ENCODE data around the gene SKAP1.

Gene SKAP1

DNA sequence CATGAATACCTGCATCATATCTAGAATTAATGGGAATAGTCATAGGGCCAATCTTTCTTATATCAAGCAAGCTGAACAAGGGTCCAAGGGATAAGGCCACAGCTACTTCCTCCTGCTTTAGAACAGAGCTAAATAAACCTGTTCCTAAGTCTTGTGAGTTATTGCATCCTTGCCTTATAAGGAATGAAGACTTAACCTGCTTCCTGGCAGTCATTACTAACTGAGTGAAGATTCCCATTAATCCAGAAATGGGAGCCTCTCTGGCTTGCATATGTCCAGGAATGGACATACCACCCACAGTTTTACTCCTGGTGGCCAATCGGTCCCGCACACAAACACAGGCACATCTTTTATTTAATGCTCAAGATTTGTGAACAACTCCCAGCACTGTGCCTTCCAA is 35.9 kb upstream of the SKAP1 start:
- Histone ChIP-seq H4K20me1 (ENCODE audit: insufficient read depth, low read length, poor library complexity, severe bottlenecking) (no peaks in the 10 kb centered on the region), H3K4me2 (ENCODE audit: low read depth, low read length, poor library complexity, severe bottlenecking) (no peak overlapping the region), H3K79me2 (ENCODE audit: insufficient read depth, low read length) (no peaks in the 10 kb centered on the region), H3F3A (ENCODE audit: low read depth) (no peaks in the 10 kb centered on the region), H3K9me2 (replicated peaks; ENCODE audit: low read depth, low read length) (no peaks in the 10 kb centered on the region), H3K9me3 (ENCODE audit: insufficient read depth, low read depth, low read length) (no peaks in the 10 kb centered on the region), H3K9ac (ENCODE audit: low read depth, low read length, poor library complexity, severe bottlenecking) (no peak overlapping the region), H3K36me3 (ENCODE audit: insufficient read depth, low read length) (no peaks in the 10 kb centered on the region), H3K4me3 (ENCODE audit: low read length, poor library complexity, severe bottlenecking) (no peak overlapping the region), H3K27me3 (ENCODE audit: insufficient read depth, low read length, poor library complexity, severe bottlenecking) (no peaks in the 10 kb centered on the region), H3K4me1 (ENCODE audit: insufficient read depth, low read length, poor library complexity, severe bottlenecking) (peaks cover 32% of the 10 kb centered on the region), H2AFZ (ENCODE audit: low read length) (no peak overlapping the region)
- no peak for TF ChIP-seq EZH2phosphoT487 (IDR thresholded peaks at IDR 0.05; ENCODE audit: borderline replicate concordance)
- TF ChIP-seq, protein P1, sequence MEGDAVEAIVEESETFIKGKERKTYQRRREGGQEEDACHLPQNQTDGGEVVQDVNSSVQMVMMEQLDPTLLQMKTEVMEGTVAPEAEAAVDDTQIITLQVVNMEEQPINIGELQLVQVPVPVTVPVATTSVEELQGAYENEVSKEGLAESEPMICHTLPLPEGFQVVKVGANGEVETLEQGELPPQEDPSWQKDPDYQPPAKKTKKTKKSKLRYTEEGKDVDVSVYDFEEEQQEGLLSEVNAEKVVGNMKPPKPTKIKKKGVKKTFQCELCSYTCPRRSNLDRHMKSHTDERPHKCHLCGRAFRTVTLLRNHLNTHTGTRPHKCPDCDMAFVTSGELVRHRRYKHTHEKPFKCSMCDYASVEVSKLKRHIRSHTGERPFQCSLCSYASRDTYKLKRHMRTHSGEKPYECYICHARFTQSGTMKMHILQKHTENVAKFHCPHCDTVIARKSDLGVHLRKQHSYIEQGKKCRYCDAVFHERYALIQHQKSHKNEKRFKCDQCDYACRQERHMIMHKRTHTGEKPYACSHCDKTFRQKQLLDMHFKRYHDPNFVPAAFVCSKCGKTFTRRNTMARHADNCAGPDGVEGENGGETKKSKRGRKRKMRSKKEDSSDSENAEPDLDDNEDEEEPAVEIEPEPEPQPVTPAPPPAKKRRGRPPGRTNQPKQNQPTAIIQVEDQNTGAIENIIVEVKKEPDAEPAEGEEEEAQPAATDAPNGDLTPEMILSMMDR (conservative IDR thresholded peaks at IDR 0.05; ENCODE audit: low read length), result no peak

DNA sequence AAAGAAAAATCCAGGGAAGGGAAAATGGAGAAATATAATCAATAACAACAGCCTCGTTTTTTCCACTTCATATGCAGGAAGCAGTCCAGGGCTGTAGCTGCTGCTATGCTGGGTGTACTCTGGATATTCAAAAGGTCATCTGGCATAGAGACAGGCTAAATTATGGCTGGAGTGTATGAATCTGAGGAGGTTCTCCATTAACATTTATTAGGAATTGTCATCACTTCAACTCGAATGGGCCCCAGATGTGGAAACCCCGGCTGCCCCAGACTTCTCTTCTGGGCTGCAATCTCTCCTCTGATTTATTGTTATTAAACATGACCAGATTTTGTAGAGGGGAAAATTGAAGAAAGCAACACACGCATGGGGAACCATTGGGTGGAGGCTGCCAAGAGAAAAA is 33.5 kb upstream of the SKAP1 start:
- no peak overlapping the region for H3K4me2 ChIP-seq (ENCODE audit: low read depth, low read length, poor library complexity, severe bottlenecking)
- H3K9ac ChIP-seq (ENCODE audit: low read depth, low read length, poor library complexity, severe bottlenecking), result no peak overlapping the region
- no peaks in the 10 kb centered on the region for H3K27me3 ChIP-seq (ENCODE audit: insufficient read depth, low read length, poor library complexity, severe bottlenecking)
- H3K36me3 ChIP-seq (ENCODE audit: insufficient read depth, low read length), result no peaks in the 10 kb centered on the region
- H3K4me1 ChIP-seq (ENCODE audit: insufficient read depth, low read length, poor library complexity, severe bottlenecking), result peaks cover 28% of the 10 kb centered on the region
- no peaks in the 10 kb centered on the region for H3K9me2 ChIP-seq (replicated peaks; ENCODE audit: low read depth, low read length)
- no peaks in the 10 kb centered on the region for H4K20me1 ChIP-seq (ENCODE audit: insufficient read depth, low read length, poor library complexity, severe bottlenecking)
- TF ChIP-seq, protein P1 (conservative IDR thresholded peaks at IDR 0.05; ENCODE audit: low read length), result no peak
- no peak for TF ChIP-seq EZH2phosphoT487 (IDR thresholded peaks at IDR 0.05; ENCODE audit: borderline replicate concordance)
- H3K9me3 ChIP-seq (ENCODE audit: insufficient read depth, low read depth, low read length), result no peaks in the 10 kb centered on the region
- no peak overlapping the region for H3K4me3 ChIP-seq (ENCODE audit: low read length, poor library complexity, severe bottlenecking)
- H2AFZ ChIP-seq (ENCODE audit: low read length), result no peak overlapping the region
- no peaks in the 10 kb centered on the region for H3F3A ChIP-seq (ENCODE audit: low read depth)
- no peaks in the 10 kb centered on the region for H3K79me2 ChIP-seq (ENCODE audit: insufficient read depth, low read length)

DNA sequence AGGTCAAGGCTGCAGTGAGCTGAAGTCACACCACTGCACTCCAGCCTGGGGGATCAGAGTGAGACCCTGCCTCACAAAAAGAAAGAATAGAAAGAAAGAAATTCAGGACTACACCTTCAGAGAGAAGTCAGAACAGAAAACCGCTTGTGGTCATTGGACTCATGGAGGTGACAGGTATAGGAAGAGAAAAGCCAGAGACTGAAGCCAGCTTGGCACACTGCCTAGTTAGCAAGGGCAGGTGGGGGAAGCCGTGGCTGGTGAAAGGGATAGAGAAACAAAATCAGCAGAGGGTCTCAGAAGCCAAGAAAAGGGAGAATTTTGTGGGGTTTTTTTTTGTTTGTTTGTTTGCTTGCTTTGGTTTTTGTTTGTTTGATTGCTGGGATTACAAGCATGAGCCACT is 32.9 kb upstream of the SKAP1 start:
- Histone ChIP-seq H4K20me1 (ENCODE audit: insufficient read depth, low read length, poor library complexity, severe bottlenecking) (no peaks in the 10 kb centered on the region), H3K9me2 (replicated peaks; ENCODE audit: low read depth, low read length) (no peaks in the 10 kb centered on the region), H3K27me3 (ENCODE audit: insufficient read depth, low read length, poor library complexity, severe bottlenecking) (no peaks in the 10 kb centered on the region), H3F3A (ENCODE audit: low read depth) (no peaks in the 10 kb centered on the region), H3K9me3 (ENCODE audit: insufficient read depth, low read depth, low read length) (no peaks in the 10 kb centered on the region), H3K4me3 (ENCODE audit: low read length, poor library complexity, severe bottlenecking) (no peak overlapping the region), H3K79me2 (ENCODE audit: insufficient read depth, low read length) (no peaks in the 10 kb centered on the region), H2AFZ (ENCODE audit: low read length) (no peak overlapping the region), H3K4me1 (ENCODE audit: insufficient read depth, low read length, poor library complexity, severe bottlenecking) (peaks cover 28% of the 10 kb centered on the region), H3K36me3 (ENCODE audit: insufficient read depth, low read length) (no peaks in the 10 kb centered on the region), H3K4me2 (ENCODE audit: low read depth, low read length, poor library complexity, severe bottlenecking) (no peak overlapping the region), H3K9ac (ENCODE audit: low read depth, low read length, poor library complexity, severe bottlenecking) (no peak overlapping the region)
- no peak for TF ChIP-seq EZH2phosphoT487 (IDR thresholded peaks at IDR 0.05; ENCODE audit: borderline replicate concordance)
- TF ChIP-seq, protein P1 (conservative IDR thresholded peaks at IDR 0.05; ENCODE audit: low read length), result no peak
